IgD-negative memory B cell (primary cell): ENCODE measurements around the gene MICAL3. TPM values are rescaled to one million over a fixed set of nuclear protein-coding genes. Genes with fewer than 3 reads are reported as not detected.
A peak's percentile ranks its signal among the peaks of the same experiment; 100 is the strongest.
"Not testable (repeated sequence)": the region's sequence is repeated elsewhere in the genome, so short reads cannot be mapped to it uniquely, and the experiment has no call there.

Experiments used
- H3K27ac Mint-ChIP-seq, 3 donors: one replicate each; pipeline ENCODE4 v1.8.0; 2020 to 2022; ENCODE audit warnings: mild to moderate bottlenecking in 3 of 3, mixed read lengths in 3 of 3, moderate library complexity in 1 of 3
- H3K27me3 Mint-ChIP-seq: one replicate; pipeline ENCODE4 v1.8.0; 2021; ENCODE audit warnings: mixed read lengths
- H3K36me3 Mint-ChIP-seq: one replicate; pipeline ENCODE4 v1.8.0; 2020; ENCODE audit warnings: mild to moderate bottlenecking, mixed read lengths
- H3K4me1 Mint-ChIP-seq, 3 donors: one replicate each; pipeline ENCODE4 v1.8.0; 2020 to 2022; ENCODE audit warnings: mixed read lengths in 3 of 3, mild to moderate bottlenecking in 1 of 3
- H3K4me3 Mint-ChIP-seq, 4 donors: one replicate each; pipeline ENCODE4 v1.8.0; 2020 to 2022; ENCODE audit warnings: mild to moderate bottlenecking in 4 of 4, mixed read lengths in 4 of 4, moderate library complexity in 3 of 4
- H3K9me3 Mint-ChIP-seq, 3 donors: one replicate each; pipeline ENCODE4 v1.8.0; 2020 to 2021; ENCODE audit warnings: mixed read lengths in 3 of 3, mild to moderate bottlenecking in 1 of 3
- polyA plus RNA-seq: library from polyadenylated mRNA; unstranded; fragments of 300-500 nt; fragmentation: Illumina TruSeq; gene quantifications from one replicate; pipeline ENCODE4 v1.2.3, GENCODE V29; 2021

MICAL3 gene
- polyA plus RNA-seq, 1 donor from 2014 or later, result 12.0 TPM

GRCh38 chr22:18001894-18002315 lies 22.5 kb downstream of the MICAL3 start:
- H3K4me3 Mint-ChIP-seq, result peak overlapping the region; percentile 92 to 97 (median 95)
- H3K36me3 Mint-ChIP-seq, H3K9me3 Mint-ChIP-seq, H3K27me3 Mint-ChIP-seq: not testable (repeated sequence)
- H3K4me1 Mint-ChIP-seq, result peaks cover 51 to 59% (median 52%) of the 10 kb centered on the region in 3 donors
- peak overlapping the region; percentile 96 to 98 (median 97) for H3K27ac Mint-ChIP-seq

- Mint-ChIP-seq H3K9me3 (no peaks in the 10 kb centered on the region), H3K27me3 (peaks cover 1% of the 10 kb centered on the region), H3K27ac (peak overlapping the region; percentile 96 to 98 (median 97)), H3K4me3 (peak overlapping the region; percentile 92 to 97 (median 95)), H3K36me3 (no peaks in the 10 kb centered on the region), H3K4me1 (peaks cover 51 to 61% (median 58%) of the 10 kb centered on the region in 3 donors)
Measured at GRCh38 chr22:18001040-18001893, 23.1 kb downstream of the MICAL3 start.

DNA sequence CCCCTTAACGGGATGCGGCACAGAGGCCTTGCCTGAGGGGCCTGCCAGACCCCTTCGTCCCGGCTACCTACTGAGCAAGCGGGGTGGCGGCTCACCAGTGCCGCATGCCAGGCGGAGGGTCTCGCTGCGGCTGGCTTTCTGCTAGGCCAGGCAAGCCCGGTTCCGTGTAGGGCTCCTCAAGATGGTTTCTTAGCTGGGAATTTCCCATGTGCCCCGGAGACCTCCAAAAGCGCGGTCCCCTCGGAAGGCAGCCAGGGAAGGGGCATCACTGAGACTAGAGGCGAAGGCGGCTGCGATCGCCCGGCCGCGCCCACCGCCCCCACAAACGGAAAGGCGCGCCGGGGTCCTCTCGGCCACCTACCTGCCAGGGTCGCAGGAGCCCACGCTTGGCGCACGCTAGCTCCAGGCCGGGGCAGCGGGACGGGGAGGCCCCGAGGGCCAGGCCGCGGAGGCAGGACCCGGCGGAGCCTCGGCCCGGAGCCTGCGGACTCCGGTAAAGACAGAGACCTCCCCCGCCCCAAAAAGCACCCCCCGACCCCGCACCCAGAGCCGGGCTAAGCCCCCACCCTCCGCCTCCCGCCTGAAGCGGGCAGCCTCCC lies 23.8 kb downstream of the MICAL3 start:
- peak overlapping the region; percentile 73 to 97 (median 87) for H3K27ac Mint-ChIP-seq
- peaks cover 44 to 56% (median 52%) of the 10 kb centered on the region in 3 donors for H3K4me1 Mint-ChIP-seq
- H3K27me3 Mint-ChIP-seq, result peaks cover 1% of the 10 kb centered on the region
- H3K36me3 Mint-ChIP-seq, result no peaks in the 10 kb centered on the region
- peak overlapping the region; percentile 78 to 93 (median 88) for H3K4me3 Mint-ChIP-seq
- H3K9me3 Mint-ChIP-seq, result no peaks in the 10 kb centered on the region

- H3K4me1 Mint-ChIP-seq, result peaks cover 42 to 56% (median 52%) of the 10 kb centered on the region in 3 donors
- H3K36me3 Mint-ChIP-seq, result no peaks in the 10 kb centered on the region
- peak overlapping the region; percentile 73 to 97 (median 87) for H3K27ac Mint-ChIP-seq
- peak overlapping the region; percentile 78 to 93 (median 88) for H3K4me3 Mint-ChIP-seq
- no peaks in the 10 kb centered on the region for H3K9me3 Mint-ChIP-seq
- peaks cover 1% of the 10 kb centered on the region for H3K27me3 Mint-ChIP-seq
Measured at GRCh38 chr22:17999851-18000250, 24.5 kb downstream of the MICAL3 start.

DNA sequence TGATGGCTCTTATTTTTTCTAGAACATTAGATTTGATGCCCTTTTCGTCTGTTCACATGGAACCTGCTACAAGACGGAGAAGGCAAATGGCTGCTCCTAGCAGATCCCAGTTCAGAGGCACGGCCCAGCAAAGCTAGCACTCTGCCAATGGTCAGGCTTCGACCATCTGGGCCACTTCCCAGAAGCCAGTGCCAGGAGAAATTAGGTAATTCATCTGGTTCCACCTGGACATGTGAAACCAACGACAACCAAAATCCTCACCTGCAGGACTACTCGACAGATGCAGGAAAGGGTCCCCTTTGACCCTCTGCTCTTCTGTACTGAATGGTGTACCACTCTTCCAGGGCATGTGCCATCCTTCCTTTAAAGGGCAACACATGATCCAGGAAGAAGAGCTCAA lies 25.4 kb downstream of the MICAL3 start:
- Mint-ChIP-seq H3K27ac (peak overlapping the region; percentile 73 to 97 (median 87)), H3K27me3 (peaks cover 1% of the 10 kb centered on the region), H3K4me3 (peak overlapping the region; percentile 78 to 93 (median 88)), H3K36me3 (no peaks in the 10 kb centered on the region), H3K9me3 (no peaks in the 10 kb centered on the region), H3K4me1 (peaks cover 43 to 58% (median 57%) of the 10 kb centered on the region in 3 donors)

- Mint-ChIP-seq H3K4me1 (peaks cover 48 to 64% (median 60%) of the 10 kb centered on the region in 3 donors), H3K36me3 (no peaks in the 10 kb centered on the region), H3K27me3 (peaks cover 1% of the 10 kb centered on the region), H3K9me3 (no peaks in the 10 kb centered on the region), H3K27ac (peak overlapping the region; percentile 87 to 97 (median 95)), H3K4me3 (peak overlapping the region; percentile 41 to 93 (median 86))
Measured at GRCh38 chr22:17997456-17997855, 26.9 kb downstream of the MICAL3 start.

- Mint-ChIP-seq H3K4me3 (peak overlapping the region; percentile 65 to 90 (median 77)), H3K27ac (peak overlapping the region; percentile 87 to 97 (median 95)), H3K4me1 (peaks cover 59 to 75% (median 72%) of the 10 kb centered on the region in 3 donors)
- H3K36me3 Mint-ChIP-seq, H3K9me3 Mint-ChIP-seq, H3K27me3 Mint-ChIP-seq: not testable (repeated sequence)
Measured at GRCh38 chr22:17995256-17995655, 29.1 kb downstream of the MICAL3 start.

DNA sequence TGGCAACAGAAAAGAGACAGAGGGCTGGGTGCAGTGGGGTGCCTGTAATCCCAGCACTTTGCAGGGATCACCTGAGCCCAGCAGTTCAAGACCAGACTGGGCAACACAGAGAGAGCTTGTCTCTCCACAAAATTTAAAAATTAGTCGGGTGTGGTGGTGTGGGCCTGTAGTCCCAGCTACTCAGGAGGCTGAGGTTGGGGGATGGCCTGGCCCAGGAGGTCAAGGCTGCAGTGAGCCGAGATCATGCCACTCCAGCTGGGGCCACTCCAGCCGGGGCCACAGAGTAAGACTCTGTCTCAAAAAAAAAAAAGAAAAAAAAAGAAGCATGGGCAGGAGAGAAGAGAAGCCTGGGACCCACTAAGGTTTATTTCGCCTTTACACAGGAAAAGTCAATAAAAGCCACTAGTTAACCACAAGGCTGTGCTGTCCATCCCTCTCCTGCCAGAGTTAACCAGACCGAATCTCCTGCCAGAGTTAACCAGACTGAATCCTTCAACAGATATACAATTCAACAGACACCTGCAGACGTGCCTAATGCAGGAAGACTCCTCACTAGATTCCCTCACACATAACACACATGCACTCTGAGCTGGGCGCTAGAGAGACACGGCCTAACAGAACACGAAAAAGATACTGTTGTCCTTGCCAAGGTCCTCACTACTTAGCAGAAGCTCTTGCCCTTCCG lies 29.8 kb downstream of the MICAL3 start:
- Mint-ChIP-seq H3K4me3 (peak overlapping the region; percentile 65 to 81 (median 72)), H3K27ac (peak overlapping the region; percentile 87 to 97 (median 95)), H3K4me1 (peaks cover 59 to 76% (median 71%) of the 10 kb centered on the region in 3 donors), H3K9me3 (no peaks in the 10 kb centered on the region), H3K36me3 (no peaks in the 10 kb centered on the region), H3K27me3 (no peaks in the 10 kb centered on the region)

- H3K4me1 Mint-ChIP-seq, result peaks cover 62 to 77% (median 72%) of the 10 kb centered on the region in 3 donors
- H3K4me3 Mint-ChIP-seq, result peak overlapping the region in 3 of 4 donors; percentile 1 to 70 (median 7)
- peak overlapping the region in 2 of 3 donors; percentile 21 to 67 for H3K27ac Mint-ChIP-seq
- H3K36me3 Mint-ChIP-seq, H3K27me3 Mint-ChIP-seq, H3K9me3 Mint-ChIP-seq: not testable (repeated sequence)
Measured at GRCh38 chr22:17992976-17993375, 31.4 kb downstream of the MICAL3 start.

- H3K9me3 Mint-ChIP-seq, H3K36me3 Mint-ChIP-seq, H3K27me3 Mint-ChIP-seq: not testable (repeated sequence)
- Mint-ChIP-seq H3K4me1 (peaks cover 64 to 79% (median 73%) of the 10 kb centered on the region in 3 donors), H3K4me3 (peak overlapping the region in 3 of 4 donors; percentile 8 to 48 (median 46)), H3K27ac (peak overlapping the region in 2 of 3 donors; percentile 18 to 67)
Measured at GRCh38 chr22:17991992-17992391, 32.4 kb downstream of the MICAL3 start.

DNA sequence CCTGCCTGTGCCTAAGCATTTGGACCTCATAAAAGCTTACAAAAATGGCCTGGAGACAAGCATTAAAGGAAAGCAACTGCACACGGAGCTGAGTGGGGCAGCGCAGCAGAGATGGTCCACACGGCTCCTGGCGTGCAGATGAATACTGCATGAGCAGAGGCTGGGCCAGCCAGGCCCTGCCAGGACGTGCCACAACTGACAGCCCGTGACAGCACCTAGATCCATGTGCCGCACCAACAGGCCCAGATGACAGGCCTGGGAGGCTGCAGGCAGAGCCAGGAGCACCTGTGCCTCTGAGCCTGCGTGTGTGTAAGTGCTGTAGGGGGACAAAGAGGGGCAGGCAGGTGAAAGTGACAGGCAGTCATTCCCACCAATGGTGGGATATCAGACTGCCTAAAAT lies 33.4 kb downstream of the MICAL3 start:
- Mint-ChIP-seq H3K27me3 (no peaks in the 10 kb centered on the region), H3K27ac (peak overlapping the region in 1 of 3 donors; percentile 60), H3K36me3 (no peaks in the 10 kb centered on the region), H3K4me1 (peaks cover 70 to 82% (median 71%) of the 10 kb centered on the region in 3 donors), H3K4me3 (peak overlapping the region in 2 of 4 donors; percentile 57 to 79), H3K9me3 (no peaks in the 10 kb centered on the region)

- Mint-ChIP-seq H3K27me3 (no peaks in the 10 kb centered on the region), H3K4me1 (peaks cover 75 to 85% (median 77%) of the 10 kb centered on the region in 3 donors), H3K4me3 (peak overlapping the region in 1 of 4 donors; percentile 65), H3K9me3 (no peaks in the 10 kb centered on the region), H3K27ac (peak overlapping the region in 1 of 3 donors; percentile 60), H3K36me3 (no peaks in the 10 kb centered on the region)
Measured at GRCh38 chr22:17990147-17990546, 34.2 kb downstream of the MICAL3 start.

GRCh38 chr22:17988800-17989513 lies 35.4 kb downstream of the MICAL3 start:
- peaks cover 67 to 78% (median 74%) of the 10 kb centered on the region in 3 donors for H3K4me1 Mint-ChIP-seq
- peak overlapping the region in 2 of 4 donors; percentile 41 to 64 for H3K4me3 Mint-ChIP-seq
- no peaks in the 10 kb centered on the region for H3K27me3 Mint-ChIP-seq
- no peaks in the 10 kb centered on the region for H3K9me3 Mint-ChIP-seq
- peak overlapping the region in 2 of 3 donors; percentile 36 to 60 for H3K27ac Mint-ChIP-seq
- H3K36me3 Mint-ChIP-seq, result no peaks in the 10 kb centered on the region

DNA sequence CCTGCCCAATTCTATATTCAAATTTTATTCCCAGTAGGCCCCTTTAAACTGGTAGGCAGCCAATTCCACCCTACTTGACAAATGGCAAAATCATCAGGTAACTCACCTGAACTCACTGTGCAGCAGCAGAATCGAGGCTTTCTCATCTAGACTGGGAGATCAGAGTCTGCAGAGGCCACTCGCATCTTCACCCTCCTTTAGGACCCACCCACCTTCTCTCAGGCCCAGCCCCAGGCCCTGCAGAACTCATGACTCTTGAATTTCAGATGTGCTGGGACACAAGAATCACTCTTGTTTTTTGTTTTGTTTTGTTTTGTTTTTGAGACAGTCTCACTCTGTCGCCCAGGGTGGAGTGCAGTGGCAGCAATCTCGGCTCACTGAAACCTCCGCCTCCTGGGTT lies 38.8 kb downstream of the MICAL3 start:
- Mint-ChIP-seq H3K4me3 (peak overlapping the region in 3 of 4 donors; percentile 34 to 78 (median 44)), H3K27ac (peak overlapping the region; percentile 54 to 89 (median 72)), H3K27me3 (peaks cover 2% of the 10 kb centered on the region), H3K9me3 (no peaks in the 10 kb centered on the region), H3K4me1 (peaks cover 66 to 70% (median 69%) of the 10 kb centered on the region in 3 donors), H3K36me3 (no peaks in the 10 kb centered on the region)
